ENCODE results near the gene TAC3.
A peak's percentile ranks its signal among the peaks of the same experiment; 100 is the strongest.
"Not testable (repeated sequence)": the region's sequence is repeated elsewhere in the genome, so short reads cannot be mapped to it uniquely, and the experiment has no call there.

TAC3 gene

GRCh38 chr12:57003395-57003794, 12.9 kb downstream of the TAC3 start:
- no peak for DNase-seq

GRCh38 chr12:57001448-57001906, 14.9 kb downstream of the TAC3 start:
- DNase-seq = peak; percentile 91

- no peak for DNase-seq
These were observed 15.9 kb downstream of the TAC3 start for GRCh38 chr12:57000393-57000792.

GRCh38 chr12:56999456-56999855, 16.9 kb downstream of the TAC3 start:
- DNase-seq = no peak

GRCh38 chr12:56998981-56999380, 17.3 kb downstream of the TAC3 start:
- DNase-seq = no peak

- DNase-seq = no peak
These were observed 18.0 kb downstream of the TAC3 start for GRCh38 chr12:56998316-56998715.

- DNase-seq = no peak
These were observed 19.4 kb downstream of the TAC3 start for GRCh38 chr12:56996793-56997545.

GRCh38 chr12:56995930-56996496, 20.3 kb downstream of the TAC3 start:
- DNase-seq = no peak

GRCh38 chr12:56995201-56995929, 21.0 kb downstream of the TAC3 start:
- DNase-seq = no peak

- DNase-seq = no peak
These were observed 22.0 kb downstream of the TAC3 start for GRCh38 chr12:56994231-56994746.

- DNase-seq = no peak
These were observed 23.0 kb downstream of the TAC3 start for GRCh38 chr12:56993346-56993745.

- DNase-seq = no peak
These were observed 24.7 kb downstream of the TAC3 start for GRCh38 chr12:56991319-56992246.

GRCh38 chr12:56990648-56991318, 25.5 kb downstream of the TAC3 start:
- no peak for DNase-seq

- DNase-seq = no peak
These were observed 26.3 kb downstream of the TAC3 start for GRCh38 chr12:56989861-56990610.

GRCh38 chr12:56988207-56988739, 28.1 kb downstream of the TAC3 start:
- no peak for DNase-seq

- DNase-seq = peak; percentile 91
These were observed 28.7 kb downstream of the TAC3 start for GRCh38 chr12:56987551-56988053.

GRCh38 chr12:56987011-56987410, 29.3 kb downstream of the TAC3 start:
- no peak for DNase-seq

- DNase-seq = peak; percentile 98
These were observed 30.6 kb downstream of the TAC3 start for GRCh38 chr12:56985714-56986113.

GRCh38 chr12:56983386-56983785, 32.9 kb downstream of the TAC3 start:
- DNase-seq = no peak

GRCh38 chr12:56982578-56983236, 33.6 kb downstream of the TAC3 start:
- DNase-seq = not testable (repeated sequence)
